Measurements from ENCODE around the gene PSMB11. TPM values are rescaled to one million over a fixed set of nuclear protein-coding genes. Genes with fewer than 3 reads are reported as not detected.
"Not testable (repeated sequence)": the region's sequence is repeated elsewhere in the genome, so short reads cannot be mapped to it uniquely, and the experiment has no call there.

PSMB11 gene
- polyA plus RNA-seq, 1 donor, result not detected

DNA sequence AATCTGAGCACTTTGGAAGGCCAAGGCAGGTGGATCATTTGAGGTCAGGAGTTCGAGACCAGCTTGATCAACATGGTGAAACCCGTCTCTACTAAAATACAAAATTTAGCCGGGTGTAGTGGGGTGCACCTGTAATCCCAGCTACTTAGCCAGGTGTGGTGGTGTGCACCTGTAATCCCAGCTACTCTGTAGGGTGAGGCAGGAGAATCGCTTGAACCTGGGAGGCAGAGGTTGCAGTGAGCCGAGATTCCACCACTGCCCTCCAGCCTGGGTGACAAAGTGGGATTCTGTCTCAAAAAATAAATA, 28.3 kb upstream of the PSMB11 start:
- not testable (repeated sequence) for DNase-seq (ENCODE audit: low read depth)

DNA sequence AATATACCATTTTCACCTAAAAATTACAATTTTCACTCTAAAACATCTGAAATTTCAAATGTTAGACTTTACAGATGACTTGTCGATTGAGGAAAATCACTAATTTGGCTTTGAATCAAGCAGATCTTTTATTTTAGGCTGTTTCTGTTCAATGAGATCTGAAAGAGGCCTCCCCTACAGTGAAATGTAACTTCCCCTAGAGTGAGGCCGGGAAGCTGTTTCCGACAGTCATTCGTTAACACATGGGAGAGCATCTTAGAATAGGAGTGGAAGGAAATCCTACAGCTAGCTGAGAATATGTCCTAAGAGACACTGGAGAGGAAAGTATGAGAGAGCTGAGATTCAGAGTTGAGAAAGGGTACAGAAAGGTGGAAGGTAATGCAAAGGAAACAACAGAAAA, 26.4 kb upstream of the PSMB11 start:
- DNase-seq (ENCODE audit: low read depth), result no peak

DNA sequence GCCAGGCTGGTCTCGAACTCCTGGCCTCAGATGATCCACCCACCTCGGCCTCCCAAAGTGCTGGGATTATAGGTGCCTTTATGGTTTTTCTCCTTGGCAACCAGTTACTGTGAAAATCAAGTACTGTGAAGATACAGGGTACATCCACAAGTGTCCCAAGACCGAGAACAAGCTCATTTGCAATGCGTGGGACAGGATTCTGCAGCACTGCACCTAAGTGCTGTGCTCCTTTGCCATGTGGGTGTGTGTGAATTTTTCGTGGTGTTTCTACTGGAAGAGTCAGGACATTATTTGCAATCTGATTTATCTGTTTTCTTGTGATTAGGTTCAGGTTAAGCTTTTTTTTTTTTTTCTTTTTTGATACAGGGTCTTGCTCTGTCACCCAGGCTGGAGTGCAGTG, 24.9 kb upstream of the PSMB11 start:
- no peak for DNase-seq (ENCODE audit: low read depth)

DNA sequence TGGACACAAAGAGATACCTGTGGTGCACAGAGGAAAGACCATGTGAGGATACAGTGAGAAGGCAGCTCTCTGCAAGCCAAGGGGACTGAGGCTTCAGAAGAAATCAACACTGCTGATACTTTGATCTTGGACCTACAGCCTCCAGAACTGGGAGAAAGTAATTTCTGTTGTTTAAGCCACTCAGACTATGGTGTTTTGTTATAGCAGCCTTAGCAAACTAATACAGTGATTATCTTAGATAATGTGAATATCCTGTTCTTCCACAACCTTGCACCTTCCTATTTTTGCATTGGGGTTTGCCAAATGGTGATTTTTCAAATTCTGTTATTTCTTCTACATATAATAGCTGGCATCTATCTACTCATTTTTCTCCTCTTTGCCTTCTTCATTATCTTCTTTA, 23.9 kb upstream of the PSMB11 start:
- no peak for DNase-seq (ENCODE audit: low read depth)

DNA sequence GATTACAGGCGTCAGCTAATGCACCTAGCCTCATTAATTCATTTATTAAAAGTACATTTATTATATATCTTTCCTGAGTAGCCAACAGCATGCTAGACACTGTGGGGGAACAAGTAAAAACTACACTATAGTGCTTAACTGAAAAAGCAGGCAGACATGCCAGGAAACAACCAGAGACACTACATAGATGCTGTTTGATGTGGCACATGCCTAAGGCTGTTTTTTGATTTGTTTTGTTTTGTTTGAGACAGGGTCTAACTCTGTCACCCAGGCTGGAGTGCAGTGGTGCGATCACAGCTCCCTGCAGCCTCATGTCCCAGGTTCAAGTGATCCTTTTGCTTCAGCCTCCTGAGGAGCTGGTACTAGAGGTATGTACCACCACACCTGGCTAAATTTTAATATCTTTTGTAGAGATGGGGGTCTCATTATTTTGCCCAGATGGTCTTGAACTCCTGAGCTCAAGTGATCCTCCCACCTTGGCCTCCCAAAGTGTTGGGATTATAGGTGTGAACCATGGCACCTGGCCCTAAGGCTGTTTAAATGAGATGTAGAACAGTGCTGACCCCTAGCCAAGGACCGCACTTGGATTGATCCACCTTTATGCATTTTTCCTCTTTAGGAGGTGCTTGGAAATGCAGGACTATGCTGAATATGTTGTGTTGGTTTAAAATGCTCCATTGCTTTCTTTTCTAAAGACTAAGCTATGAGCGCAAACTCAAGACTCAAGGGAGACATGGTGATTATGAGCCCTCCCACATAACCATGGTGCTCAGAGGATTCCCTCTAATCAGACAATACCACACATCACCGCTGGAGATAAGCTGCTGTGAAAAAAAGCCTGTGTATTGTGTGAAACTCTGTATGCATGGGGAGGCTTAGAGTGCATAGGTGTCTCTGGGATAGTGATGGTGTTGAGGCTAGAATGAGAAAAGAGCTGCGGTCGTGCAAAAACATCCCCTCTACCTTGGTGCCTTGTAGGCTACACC, 21.6 kb upstream of the PSMB11 start:
- no peak for DNase-seq (ENCODE audit: low read depth)

DNA sequence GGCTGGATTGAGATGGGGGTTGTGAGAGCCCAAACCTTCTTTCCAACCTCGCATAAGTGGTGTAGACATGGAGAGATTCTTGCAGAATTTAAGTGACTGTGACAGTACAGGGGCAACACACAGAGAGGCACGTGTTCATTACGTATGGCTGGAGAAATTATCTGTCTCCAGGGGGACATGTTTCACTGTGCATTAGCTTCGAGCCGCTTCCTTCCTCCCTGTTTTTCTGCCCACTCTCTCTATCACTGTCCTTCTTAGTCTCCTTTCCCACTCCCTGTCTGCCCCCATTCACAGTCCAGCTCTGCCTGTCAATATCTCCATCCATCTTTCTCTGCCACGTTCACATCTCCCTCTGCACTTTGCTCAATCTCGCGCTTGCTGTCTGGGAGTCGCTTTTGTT, 20.6 kb upstream of the PSMB11 start:
- no peak for DNase-seq (ENCODE audit: low read depth)

DNA sequence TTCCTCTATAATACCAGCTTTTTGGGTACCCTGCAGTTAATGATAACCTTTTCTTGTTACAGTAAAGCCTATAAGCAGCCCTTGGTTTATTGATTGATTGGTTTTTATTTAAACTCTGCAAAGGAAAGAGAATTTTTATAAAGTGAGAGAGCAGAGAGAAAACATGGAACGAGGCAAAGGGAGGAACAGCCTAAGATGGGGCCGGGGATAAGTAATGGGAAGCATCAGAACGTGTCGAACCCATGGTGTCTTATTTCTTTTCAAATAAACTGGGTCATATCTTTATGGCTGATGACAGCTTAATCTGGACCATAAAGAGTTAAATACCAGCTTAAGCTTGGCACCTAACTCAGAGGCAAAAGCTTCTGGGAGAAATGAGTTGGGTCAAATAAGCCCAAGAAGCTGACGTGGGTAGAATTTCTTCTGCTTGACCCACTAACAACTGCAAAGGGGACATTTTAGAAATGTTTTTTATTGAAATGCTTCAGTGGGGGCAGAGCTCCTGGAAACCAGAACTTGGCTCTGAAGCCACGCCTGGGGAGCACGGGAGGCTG, 20.0 kb upstream of the PSMB11 start:
- no peak for DNase-seq (ENCODE audit: low read depth)

DNA sequence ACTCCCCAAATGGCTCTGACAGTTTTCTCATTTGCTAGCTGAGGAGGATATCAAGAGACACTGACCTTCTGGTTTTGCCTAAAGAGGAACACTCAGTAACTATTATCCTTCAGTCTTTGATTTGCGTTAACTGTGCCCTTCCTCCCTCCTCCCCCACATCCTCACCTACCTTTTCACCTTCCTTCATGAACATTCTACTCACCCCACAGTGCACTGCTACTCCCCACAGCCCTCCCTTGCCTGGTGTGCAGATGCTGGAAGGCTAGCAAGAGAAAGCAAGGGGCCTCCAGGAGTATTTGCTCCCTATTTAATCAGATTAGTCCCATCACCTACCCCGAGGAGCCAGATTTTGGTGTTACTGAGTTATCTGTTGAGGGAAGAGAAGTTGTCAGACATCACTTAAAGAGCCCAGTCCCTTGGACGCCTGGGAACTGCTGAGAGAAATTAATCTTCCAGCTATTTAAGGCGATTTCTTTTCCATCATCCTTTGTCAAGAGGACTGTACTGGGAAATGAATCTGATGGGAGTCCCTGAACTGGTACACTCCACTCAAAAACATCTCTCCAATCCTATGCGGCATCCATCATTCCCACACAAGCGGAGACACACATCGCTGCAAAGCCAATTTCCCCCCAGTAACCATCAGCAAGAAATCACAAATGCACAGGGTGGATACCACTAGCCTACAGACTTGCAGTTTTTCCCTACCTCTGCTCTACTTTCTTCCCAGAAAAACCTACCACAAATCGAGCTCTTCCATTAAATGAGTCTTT, 18.8 kb upstream of the PSMB11 start:
- DNase-seq (ENCODE audit: low read depth), result no peak

DNA sequence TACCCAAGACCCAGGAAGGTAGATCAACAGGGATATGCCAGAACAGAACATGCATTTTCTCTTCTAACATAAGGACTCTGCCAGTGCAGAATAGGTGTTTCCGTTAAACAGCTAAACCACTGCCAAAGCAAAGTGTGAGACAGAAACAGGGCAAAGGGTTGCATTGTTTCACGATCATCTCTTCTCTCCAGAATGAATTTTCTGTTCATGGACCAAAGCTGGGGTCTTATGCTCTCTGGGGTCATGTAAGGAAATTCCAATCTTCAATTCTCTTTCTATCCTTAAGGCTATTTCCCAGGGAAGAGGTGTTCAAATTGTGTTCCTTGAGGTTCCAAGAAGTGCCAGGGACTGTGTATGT, 18.2 kb upstream of the PSMB11 start:
- DNase-seq (ENCODE audit: low read depth), result no peak

DNA sequence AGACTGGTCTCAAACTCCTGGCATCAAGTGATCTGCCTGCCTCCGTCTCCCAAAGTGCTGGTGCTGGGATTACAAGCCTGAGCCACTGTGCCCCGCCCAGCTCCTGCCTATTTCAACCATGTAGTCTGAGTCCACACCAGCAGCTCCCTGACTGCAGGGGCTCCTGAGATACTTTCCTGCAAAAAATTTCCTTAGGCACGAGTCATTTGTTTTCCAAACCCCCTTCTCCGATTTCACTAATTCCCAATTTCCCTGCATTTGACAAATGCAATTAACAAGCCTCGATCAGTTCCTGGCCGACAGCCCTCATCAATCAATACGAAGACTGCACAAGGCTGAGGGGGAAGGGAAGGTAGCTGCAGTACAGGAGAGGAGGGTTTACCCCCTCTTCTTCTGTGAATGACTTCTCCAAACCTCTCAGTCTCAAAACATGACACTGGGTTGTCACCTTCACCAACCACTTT, 17.4 kb upstream of the PSMB11 start:
- DNase-seq (ENCODE audit: low read depth), result no peak

DNA sequence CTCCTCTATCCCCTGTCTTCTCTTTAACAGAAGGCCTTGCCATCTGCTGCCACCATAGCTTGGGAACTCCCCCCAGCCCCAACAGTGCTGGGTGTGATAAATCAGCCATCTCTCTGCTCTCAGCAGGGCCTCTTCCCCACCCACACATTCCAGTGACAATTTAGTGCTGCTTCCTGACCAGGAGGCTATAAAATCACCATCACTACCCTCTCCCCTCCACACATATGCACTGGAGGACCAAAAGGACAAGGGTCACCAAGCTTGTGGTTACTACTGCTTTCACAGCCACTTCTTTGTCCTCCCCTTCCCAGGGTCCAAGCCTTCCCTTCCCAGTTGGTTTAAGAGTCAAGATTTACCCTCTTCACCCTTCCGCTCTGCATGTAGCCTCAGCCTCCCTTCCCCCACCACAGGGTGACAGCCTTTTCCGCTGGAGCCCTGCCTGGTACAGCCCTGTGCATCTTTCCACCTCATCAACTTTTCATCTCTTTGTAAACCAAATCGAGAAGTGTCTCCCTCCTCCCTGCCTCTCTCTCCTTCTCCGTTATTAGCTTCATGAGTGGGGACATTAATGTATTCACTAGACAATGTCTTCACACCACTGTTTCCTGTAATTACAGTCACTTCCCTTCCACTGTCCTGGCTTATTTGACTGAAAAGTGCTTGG, 16.7 kb upstream of the PSMB11 start:
- DNase-seq (ENCODE audit: low read depth), result no peak

DNA sequence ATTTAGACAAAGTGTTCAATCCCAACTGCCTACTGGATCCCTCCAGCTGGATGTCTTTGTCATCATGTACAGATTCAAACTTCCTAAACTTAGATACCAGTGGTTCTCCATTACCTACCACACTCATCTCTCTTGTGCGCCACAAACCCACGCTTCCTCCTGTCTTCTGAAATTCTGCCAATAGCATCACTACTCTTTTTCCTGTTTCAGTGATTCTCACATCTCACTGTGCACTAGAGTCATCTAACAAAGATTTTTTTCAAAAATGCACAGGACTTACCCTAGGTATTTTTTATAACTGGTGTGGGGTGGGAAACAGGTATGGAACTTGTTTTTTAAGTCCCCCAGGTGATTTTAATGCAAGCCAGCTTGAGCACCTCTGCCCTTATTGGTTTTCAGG, 13.2 kb upstream of the PSMB11 start:
- DNase-seq (ENCODE audit: low read depth), result no peak

DNA sequence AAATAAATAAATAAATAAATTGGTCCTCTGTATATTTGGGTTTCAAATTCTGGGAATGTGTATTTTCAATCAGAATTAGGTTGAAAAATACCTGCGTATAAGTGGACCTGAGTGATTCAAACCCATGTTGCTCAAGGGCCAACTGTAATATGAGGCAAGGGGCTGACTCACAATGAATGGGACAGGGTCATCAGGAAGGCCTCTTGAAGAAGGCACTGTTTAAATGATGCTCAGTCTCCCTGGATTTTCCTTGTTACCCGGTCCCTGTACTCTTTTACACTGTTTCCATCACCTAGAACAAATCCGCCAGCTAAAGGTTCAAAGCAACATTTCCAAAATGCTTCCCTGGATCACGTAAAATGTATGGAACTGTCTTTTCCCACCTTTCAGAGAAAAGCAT, 11.1 kb upstream of the PSMB11 start:
- no peak for DNase-seq (ENCODE audit: low read depth)

DNA sequence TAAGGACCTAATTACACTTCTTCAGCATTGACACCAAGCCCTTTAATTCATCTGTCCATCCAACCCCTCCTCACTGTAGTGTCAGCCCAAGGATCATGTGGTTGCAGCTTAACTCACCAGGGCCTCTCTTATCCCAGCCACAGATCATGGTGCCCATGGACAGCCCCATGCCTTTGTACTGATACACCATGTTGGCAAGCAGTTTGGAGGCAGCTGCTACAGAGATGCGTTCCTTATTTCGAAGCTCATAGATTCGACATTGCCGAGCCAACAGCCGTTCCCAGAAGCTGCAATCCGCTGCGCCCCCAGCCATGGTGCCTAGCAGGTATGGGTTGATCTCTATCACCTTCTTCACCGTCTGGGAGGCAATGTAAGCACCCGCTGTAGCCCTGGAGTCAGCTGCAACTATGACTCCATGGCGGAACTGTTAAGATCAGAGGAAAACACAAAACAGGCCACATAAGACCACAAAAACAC, 8.7 kb upstream of the PSMB11 start:
- no peak for DNase-seq (ENCODE audit: low read depth)

DNA sequence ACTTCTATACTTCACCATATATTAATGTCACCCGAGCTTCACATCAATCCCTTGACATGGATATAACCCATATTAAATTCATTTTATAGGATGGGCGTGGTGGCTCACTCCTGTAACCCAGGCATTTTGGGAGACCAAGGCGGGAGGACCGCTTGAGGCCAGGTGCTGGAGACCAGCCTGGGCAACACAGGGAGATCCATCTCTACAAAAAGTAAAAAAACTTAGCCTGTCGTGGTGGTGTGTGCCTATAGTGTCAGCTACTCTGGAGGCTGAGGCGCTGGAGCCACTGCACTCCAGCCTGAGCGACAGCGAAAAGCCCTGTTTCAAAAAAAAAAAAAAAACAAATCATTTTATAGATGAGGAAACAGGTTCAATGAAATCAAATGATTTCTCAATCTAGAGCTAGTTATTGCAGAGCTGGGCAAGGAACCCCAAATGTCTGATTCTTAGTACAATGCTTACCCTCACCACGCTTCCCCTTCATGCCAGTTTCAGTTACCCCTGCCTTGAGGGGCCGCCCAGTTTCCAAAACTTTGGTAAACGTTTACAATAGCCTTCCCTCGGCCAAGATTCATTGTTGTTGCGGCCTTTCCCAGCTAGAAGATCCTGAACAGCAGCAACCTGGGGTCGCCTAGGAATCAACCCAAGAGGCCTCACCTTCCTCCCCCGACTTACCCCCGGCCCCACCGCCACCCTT, 8.1 kb upstream of the PSMB11 start:
- DNase-seq (ENCODE audit: low read depth), result no peak

DNA sequence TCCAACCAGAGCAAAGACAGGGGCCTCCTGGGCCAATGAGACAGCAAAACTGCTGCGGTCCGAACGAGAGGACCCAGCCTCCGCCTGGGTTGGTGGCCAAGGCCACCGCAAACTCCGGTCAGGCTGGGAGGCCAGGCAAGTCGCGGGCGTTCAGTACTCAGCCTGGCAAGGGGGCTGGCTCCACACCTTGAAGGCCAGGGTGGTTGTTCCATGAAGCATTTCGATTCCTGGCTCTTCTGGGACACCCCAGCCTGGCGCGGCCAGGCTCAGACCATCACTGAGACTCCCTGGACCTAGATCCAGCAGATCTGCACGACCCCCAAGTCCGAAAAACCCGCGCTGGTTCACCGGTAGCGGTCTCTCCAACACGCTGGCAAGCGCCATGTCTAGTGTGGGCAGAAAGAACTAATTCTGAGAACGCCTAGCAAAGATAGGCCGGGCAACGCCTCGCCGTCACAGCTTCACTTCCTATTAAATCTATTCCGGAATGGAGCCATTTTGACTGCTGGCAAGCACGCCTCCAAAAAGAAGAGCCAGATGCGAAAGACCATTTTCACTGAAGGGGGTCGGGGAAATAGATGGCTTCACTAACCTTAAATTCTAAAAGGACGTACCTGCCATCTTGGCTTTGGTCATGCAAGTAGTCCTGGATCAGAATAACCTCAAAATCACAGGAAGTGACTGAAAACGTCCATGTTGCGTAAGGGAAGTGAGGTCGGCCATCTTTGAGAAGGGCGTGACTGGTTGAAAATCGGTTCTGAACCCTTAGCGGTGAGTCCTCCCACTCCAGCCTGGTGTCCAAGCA, 7.3 kb upstream of the PSMB11 start, which contains the start of gene PSMB5:
Gene PSMB5 (minus strand): TSS at position 403 of the 805 bp plus-strand sequence. CDS start 19 bp downstream, at position 384.
- DNase-seq (ENCODE audit: low read depth), result peak; percentile 94

DNA sequence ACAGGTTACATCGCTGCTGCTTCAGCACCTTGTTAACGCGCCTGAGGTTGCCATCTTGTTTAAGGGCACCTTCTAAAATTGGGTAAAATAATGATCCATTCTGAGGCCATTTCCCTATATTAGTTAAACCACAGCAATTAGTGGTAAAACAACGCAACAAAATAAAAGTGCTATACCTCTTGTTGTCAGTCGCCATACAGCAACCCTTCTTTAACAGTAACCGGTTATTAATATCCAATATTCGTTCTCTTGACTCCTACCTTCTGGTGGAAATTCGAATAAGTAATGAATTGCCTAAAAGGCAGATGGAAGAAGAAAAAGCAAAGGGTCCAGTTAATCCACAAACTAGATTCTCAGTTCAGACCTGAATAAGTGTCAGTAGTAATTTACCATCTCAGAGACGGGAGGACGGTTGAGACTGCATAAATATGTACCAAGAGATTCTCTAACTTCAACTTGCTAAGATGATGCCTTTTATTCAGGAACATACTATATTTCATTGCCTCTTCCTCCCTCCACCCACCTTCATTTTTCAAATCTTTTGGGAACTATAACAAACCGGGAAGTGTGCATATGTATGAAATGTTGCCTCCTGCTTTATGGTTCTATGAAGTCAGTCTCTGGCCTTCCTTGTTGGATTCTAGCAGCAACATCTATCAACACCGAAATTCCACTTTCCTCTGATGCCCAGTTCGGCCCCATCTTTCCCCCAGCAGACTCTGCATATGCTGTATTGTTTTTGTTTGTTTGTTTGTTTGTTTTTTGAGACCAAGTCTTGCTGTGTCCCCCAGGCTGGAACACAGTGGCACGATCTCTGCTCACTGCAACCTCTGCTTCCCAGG, 6.5 kb upstream of the PSMB11 start:
- no peak for DNase-seq (ENCODE audit: low read depth)

DNA sequence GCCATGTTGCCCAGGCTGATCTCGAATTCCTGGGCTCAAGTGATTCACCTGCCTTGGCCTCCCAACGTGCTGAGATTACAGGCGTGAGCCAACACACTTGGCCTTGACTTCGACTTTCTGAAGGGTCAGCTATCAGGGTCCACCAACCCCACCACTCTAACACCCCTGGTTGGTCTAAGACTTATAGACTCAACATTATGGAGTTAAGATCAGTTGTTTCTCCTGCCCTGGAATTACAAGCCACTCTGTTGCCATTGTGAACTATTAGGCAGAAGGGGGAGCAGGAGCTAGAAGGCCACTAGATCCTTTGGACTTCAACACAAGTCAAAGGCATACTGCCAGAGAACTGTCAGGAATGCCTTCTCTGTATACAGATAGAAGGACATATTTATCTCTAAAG, 1.9 kb upstream of the PSMB11 start:
- DNase-seq (ENCODE audit: low read depth), result no peak

DNA sequence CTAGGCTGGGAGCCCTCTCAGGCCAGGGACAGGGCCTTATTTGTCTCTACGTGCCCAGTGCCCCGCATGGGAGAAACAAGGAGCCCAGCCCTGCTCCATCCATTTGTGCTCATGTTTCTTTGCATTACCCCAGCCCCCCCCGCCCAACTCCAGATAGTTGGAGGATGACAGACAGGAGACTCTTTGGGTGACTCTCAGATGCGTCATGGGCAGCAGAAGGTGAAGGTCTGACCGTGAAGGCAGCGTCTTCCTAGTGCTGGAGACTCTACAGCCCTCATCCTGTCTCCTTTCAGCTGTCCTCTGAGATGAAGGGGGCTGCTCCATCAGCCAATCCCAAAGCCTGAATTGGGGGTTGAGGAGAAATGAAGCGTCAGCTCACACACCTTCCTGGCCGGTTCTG, 283 bp upstream of the PSMB11 start:
- DNase-seq (ENCODE audit: low read depth), result no peak

DNA sequence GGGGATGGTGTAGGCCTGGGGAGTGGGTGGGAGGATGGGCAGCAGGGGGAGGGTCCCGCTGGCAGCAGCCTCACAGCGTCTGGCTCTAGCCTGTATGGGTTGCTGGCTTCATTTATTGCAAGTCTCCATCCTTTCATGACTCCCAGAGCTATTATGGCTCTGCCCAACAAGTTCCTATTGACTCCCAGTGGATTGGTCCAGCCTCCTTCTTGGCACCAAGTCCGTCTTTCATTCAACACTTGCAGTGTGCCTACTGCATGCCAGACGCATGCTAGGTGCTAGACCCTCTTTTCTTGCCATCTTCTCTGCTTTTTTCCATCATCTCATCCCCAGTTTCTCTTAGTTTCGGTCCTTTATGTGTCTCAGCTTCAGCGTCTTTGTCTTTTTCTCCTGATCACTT, 1.1 kb downstream of the PSMB11 start:
- DNase-seq (ENCODE audit: low read depth), result no peak
